Stimulated activated CD8-positive, alpha-beta memory T cell treated with anti-CD3 and anti-CD28 coated beads, Interleukin-2, amount 100 ng/mL, for 48 hours (primary cell): Measurements from ENCODE around the gene ZCCHC9.

Source experiments
- DNase-seq, 2 donors: peaks; one replicate each; pipeline ENCODE4 v3.0.0-alpha.2; 2020; ENCODE audit warnings: low read depth in 2 of 2

The ZCCHC9 gene

DNA sequence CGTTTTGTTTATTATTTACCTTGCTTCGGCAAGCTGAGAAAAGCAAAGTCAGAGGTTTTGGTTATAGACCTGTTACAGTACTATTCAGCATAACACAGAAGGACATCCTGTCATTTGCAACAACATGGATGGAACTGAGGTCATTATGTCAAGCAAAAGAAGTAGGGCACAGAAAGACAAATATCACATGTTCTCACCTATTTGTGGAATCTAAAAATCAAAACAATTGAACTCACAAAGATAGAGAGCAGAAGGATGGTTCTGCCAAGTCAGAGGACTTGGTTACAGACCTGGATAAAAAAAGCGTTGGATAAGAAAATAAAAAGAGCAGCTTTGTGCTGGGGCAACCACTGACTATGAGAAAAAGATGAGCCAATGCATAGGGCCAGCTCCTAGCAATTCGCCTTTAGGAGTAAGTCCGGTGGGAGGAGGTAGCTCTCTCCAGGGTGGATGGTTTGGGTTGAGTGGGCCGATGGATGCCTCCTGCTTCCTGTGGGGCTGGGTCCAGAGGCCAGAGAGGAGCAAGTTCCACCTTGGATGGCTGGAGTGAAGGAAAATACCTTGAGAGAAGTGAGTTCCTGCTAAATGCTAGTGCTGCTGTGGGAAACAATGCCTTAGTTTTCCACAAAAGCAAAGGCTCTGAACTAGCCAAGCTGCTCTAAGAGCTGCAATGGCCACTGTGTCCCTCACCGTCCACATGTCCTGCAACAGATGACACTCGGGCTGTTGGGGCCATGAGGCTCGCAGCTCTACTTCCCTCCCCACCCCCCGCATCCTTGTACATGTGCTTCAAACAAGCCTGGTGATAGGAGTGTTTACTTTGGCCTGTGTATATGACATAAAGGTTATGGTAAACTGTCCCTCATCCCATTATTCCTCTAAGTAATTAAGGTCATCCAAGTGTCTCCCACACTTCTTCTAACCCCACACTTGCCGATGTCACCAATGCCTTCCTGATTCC lies 54.2 kb downstream of the ZCCHC9 start:
- no peak for DNase-seq

DNA sequence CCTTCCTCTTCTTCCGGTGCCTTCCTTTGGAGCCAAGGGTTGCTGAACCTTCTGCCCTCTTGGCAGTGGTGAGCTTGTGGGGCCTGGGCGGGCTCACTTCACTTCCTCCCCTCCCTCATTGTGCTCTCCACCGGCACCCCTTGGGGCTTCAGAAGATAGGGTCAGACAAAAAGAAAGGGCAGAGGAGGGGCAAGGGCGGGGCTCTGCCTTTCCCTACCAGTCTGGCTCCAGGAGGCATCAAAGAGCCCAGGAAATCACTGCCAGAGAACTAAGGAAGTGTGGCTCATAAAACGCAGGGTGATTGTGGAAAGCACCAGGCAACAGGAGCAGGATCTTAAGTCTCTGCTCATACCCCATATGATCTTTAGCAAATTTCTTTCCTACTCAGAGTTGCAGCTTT lies 57.7 kb downstream of the ZCCHC9 start:
- no peak for DNase-seq

DNA sequence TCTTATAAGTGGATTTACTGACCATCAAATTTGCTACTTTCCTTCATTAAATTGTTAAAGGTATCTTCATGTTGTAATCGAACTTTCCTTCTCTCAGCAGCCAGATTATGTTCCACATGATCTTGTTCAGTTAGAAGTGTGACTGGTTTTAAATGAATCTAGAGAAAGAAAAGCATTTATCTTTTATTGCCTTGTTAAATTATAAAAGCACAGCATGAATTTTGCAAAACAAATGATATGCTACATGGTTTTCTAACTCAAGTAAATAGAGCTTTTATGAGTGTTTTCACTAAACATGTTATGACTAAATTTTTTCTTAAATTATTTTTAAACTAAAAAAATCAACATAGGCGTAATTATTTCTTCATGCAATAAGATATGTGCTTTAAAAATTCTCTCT lies 58.5 kb downstream of the ZCCHC9 start:
- no peak for DNase-seq

DNA sequence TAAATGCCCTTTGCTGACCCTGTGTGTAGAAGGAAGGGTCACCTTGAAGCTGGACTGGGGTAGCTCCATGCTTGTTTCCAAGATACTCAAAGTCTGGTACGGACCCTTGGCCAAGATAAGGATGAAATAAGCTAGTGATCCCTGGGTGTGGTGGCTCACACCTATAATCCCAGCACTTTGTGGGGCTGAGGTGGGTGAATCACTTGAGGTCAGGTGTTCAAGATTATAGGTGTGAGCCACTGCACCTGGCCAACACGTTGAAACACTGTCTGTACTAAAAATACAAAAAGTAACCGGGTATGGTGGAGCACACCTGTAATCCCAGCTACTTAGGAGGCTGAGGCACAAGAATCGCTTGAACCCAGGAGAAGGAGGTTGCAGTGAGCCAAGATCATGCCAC lies 59.3 kb downstream of the ZCCHC9 start:
- DNase-seq = no peak

- DNase-seq = no peak
Measured at GRCh38 chr5:81361600-81361999, 60.2 kb downstream of the ZCCHC9 start.
